ENCODE data around the gene NINJ2. TPM values are rescaled to one million over a fixed set of nuclear protein-coding genes. Genes with fewer than 3 reads are reported as not detected.
A peak's percentile ranks its signal among the peaks of the same experiment; 100 is the strongest.
"Not testable (repeated sequence)": the region's sequence is repeated elsewhere in the genome, so short reads cannot be mapped to it uniquely, and the experiment has no call there.

The NINJ2 gene
- total RNA-seq, 2 donors from 2014 or later = 3.3 to 5.5 TPM

DNA sequence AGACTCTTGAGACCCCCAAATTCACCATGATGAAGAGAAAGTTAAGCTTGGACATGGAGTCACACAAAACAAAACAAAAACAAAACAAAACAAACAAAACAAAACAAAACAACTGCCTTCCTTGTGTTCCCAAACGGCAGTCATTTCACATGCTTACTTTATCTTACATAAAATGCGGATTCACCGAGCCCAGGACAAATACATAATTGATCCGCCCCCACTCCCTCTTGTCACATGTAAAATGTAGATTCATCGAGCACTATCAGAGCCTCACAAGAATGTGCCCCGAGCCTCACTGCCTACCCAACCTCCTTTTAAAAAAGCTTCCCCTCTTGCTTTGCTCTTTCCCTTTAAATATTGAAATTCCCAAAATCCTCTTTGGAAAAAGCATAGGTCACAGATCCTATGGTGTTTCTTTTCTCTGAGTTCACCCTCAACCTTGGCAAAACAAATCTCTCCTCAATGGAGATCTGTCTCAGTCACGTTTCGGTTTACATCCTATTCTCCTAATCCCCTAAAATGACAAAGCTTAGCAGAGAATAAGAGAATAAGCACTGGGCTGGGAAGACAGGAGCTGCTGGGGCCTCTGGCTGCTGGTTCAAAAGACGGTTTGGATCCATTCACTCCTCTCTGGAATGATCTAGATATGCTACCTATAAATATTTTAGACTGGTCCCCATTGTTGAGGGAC lies 83.7 kb downstream of the NINJ2 start:
- intact Hi-C loops (cut with DNase I, micrococcal nuclease) = loop anchor here (5.0 to 10.0 kb wide), 5 partner anchors 65 to 235 kb away; partner anchors contain the start of gene WNK1 (in 1 of the 2)
- ATAC-seq (no peak), DNase-seq (no peak)

- ATAC-seq (no peak), DNase-seq (no peak)
- intact Hi-C loops (cut with DNase I, micrococcal nuclease) = loop anchor here (5.0 to 10.0 kb wide), 4 partner anchors 66 to 236 kb away; partner anchors contain the start of gene WNK1 (in 1 of the 2)
These were observed 84.4 kb downstream of the NINJ2 start for GRCh38 chr12:578748-579419.

GRCh38 chr12:577994-578747 lies 85.1 kb downstream of the NINJ2 start:
- DNase-seq = not testable (repeated sequence)
- intact Hi-C loops (cut with DNase I, micrococcal nuclease) = loop anchor here (5.0 to 10.0 kb wide), 4 partner anchors 67 to 237 kb away; partner anchors contain the start of gene WNK1 (in 1 of the 2)

GRCh38 chr12:576615-577110 lies 86.6 kb downstream of the NINJ2 start:
- intact Hi-C loops (cut with DNase I, micrococcal nuclease) = loop anchor here (5.0 to 10.0 kb wide), 4 partner anchors 68 to 238 kb away; partner anchors contain the start of gene WNK1 (in 1 of the 2)
- ATAC-seq (no peak), DNase-seq (no peak)

More at GRCh38 chr12:577994-578747, 85.1 kb downstream of the NINJ2 start:
- ATAC-seq = not testable (repeated sequence)

DNA sequence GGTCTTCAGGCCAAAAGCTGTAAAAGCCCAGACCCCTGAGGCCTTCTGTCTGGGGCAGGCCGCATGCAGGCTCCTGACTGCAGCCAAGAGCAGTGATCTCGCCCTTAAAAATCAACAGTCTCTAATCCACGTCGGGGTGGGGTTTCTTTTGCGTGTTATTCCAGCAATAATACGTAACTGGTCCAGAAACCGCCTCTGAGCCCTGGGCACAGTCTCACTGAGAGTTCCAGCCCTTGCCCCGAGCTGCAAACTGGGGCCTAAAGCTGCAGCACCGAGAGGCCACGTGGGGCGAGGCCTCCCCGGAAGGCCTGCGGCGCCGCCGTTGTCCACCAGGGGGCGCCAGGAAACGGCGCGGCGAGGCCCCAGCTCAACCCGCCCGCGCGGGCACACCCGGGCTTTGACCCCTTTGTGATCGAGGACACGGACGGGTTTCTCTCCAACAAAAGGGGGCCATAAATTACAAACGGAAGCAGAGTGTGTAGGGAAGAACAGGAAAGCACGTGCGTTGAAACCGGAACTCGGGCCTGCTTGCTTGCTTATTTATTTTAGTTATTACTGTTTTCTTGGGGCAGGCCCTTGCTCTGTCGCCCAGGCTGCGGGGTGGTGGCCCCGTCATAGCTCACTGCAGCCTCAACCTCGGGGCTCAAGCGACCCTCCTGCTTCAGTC lies 87.2 kb downstream of the NINJ2 start:
- intact Hi-C loops (cut with DNase I, micrococcal nuclease) = loop anchor here (5.0 to 10.0 kb wide), 4 partner anchors 69 to 239 kb away; partner anchors contain the start of gene WNK1 (in 1 of the 2)
- peak; percentile 80 for ATAC-seq
- peak; percentile 70 to 82 for DNase-seq

GRCh38 chr12:575129-575502 lies 88.1 kb downstream of the NINJ2 start:
- no peak for DNase-seq
- ATAC-seq = no peak
- intact Hi-C loops (cut with DNase I, micrococcal nuclease) = loop anchor here (5.0 to 10.0 kb wide), 4 partner anchors 70 to 240 kb away; partner anchors contain the start of gene WNK1 (in 1 of the 2)

DNA sequence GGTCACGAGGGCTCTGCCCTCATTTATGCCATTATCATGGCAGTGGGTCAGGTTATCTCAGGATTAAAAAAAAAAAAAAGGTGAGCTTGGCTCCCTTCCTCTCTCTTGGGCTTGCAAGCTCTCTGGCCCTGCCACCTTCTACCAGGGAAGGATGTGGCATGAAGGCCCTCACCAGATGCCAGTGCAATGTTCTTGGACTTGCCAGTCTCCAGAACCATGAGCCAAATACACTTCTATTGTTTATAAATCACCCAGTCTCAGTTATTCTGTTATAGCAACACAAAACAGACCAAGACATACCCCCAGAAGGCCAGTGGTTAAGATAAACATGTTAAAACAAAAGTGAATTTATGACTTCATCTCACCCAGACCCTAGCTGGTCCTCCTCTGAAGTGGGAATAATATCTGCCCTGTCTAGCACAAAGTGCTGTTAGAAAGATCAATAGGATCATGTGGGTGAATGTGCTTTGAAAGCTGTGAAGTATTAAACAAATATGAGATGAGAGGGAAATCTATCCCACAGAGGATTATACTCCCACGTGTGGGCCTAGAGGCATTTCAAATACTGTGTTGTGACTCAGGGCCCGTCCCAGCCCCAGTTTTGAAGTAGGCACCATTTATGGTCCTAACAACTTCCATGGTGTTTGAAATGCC lies 88.6 kb downstream of the NINJ2 start:
- ATAC-seq (no peak), DNase-seq (no peak)
- intact Hi-C loops (cut with DNase I, micrococcal nuclease) = loop anchor here (5.0 to 10.0 kb wide), 4 partner anchors 70 to 240 kb away; partner anchors contain the start of gene WNK1 (in 1 of the 2)

DNA sequence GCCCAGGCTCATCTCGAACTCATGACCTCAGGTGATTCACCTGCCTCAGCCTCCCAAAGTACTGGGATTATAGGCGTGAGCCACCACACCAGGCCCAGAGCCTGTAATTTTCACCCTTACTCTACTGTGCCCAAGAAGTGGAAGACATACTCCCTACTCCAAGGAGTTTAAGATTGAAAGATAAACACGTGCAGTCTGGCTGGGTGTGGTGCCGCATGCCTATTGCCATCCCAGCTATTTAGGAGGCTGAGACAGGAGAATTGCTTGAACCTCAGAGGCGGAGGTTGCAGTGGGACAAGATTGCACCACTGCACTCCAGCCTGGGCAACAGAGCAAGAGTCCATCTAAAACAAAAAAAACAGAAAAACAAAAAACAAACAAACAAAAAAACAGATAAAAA lies 90.0 kb downstream of the NINJ2 start:
- ATAC-seq = no peak
- no peak for DNase-seq

DNA sequence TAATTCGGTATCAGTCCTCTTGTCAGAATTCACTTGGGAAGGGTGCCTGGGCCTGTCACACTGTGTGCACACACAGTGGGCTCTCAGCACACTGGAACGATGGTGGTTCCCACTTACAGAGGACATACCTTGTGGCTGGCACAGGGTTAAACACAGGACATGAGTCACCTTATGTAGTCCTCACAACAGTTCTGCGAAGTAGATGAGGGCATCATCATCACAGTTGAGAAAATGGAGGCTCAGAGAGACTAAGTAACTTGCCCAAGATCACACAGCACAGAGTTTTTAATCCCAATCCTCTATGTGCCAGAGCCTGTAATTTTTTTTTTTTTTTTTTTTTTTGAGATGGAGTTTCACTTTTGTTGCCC lies 90.7 kb downstream of the NINJ2 start:
- intact Hi-C loops (cut with DNase I, micrococcal nuclease) = loop anchor here (10.0 kb wide), 3 partner anchors 72 to 242 kb away; partner anchors contain the start of gene WNK1 (in 1 of the 2)
- ATAC-seq (no peak), DNase-seq (no peak)

More for the DNA sequence above, 90.0 kb downstream of the NINJ2 start:
- intact Hi-C loops (cut with DNase I, micrococcal nuclease) = loop anchor here (10.0 kb wide), 3 partner anchors 72 to 242 kb away; partner anchors contain the start of gene WNK1 (in 1 of the 2)

GRCh38 chr12:571795-572531 lies 91.3 kb downstream of the NINJ2 start:
- intact Hi-C loops (cut with DNase I, micrococcal nuclease) = loop anchor here (10.0 kb wide), 3 partner anchors 73 to 243 kb away; partner anchors contain the start of gene WNK1 (in 1 of the 2)
- ATAC-seq (no peak), DNase-seq (no peak)

DNA sequence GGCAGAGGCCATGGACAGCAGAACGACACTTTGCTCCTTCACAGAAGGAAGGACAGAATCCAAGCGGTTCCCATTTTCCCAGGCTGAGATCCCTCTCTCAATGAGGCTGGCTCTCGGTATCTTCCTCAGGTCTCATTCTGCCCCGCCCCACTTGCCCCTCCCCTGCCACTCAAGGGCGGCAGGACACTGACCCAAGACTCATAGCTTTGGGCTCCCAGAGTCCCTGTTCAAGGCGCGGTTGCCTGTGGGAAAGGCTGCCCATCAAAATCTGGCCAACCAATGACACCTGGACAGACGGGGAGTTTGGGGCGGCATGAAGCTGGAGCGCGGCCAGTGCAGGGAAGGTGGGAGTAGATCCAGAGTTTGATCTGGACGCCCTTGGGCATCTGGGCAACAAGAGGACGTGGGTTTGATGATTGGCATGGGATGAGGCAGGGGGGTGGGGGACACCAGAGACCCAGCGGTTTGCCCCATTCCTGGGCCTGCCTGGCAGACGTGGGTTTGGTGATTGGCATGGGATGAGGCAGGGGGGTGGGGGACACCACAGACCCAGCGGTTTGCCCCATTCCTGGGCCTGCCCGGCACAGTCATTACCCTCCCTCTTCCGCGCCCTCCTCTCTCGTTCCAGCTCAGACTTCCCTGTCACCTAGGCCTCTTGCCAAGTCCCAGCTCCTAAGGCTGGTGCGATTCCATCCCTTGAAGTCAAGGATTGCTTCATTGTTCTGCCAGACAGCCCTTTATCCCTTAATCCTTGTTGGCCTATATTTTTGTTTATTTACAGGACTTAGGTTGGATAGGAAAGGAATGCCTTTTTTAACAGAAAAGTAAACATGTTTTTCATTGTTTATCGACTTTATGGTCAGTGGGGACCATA lies 92.1 kb downstream of the NINJ2 start:
- ATAC-seq (peak; percentile 52), DNase-seq (peak; percentile 79 to 85)
- intact Hi-C loops (cut with DNase I, micrococcal nuclease) = loop anchor here (10.0 kb wide), 3 partner anchors 74 to 244 kb away; partner anchors contain the start of gene WNK1 (in 1 of the 2)

DNA sequence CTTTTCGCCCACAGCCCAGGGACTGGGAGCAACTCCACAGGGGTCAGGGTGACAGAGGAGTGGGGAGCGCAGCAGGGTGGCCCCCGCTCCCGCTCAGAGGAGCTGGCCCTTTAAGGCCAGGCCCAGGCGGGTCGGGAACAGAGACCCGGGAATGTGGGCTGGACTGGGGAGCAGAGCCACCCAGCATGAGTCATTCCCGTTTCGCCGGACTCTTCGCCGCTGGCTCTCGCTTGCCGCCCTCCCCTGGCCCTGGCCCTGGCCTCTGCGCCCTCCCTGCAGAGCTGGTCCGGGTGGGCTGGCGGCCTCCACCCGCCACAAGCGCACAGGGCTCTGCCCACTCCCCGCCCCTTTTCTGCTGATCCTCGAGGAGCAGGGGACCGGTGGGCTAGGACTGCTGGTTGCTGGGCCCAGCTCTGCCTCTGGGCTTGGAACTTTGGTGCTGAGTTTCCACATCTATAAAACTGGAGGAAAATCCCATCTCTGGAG lies 92.8 kb downstream of the NINJ2 start:
- intact Hi-C loops (cut with DNase I, micrococcal nuclease) = loop anchor here (10.0 kb wide), 3 partner anchors 74 to 244 kb away; partner anchors contain the start of gene WNK1 (in 1 of the 2)
- peak; percentile 74 to 84 for DNase-seq
- peak; percentile 70 for ATAC-seq

DNA sequence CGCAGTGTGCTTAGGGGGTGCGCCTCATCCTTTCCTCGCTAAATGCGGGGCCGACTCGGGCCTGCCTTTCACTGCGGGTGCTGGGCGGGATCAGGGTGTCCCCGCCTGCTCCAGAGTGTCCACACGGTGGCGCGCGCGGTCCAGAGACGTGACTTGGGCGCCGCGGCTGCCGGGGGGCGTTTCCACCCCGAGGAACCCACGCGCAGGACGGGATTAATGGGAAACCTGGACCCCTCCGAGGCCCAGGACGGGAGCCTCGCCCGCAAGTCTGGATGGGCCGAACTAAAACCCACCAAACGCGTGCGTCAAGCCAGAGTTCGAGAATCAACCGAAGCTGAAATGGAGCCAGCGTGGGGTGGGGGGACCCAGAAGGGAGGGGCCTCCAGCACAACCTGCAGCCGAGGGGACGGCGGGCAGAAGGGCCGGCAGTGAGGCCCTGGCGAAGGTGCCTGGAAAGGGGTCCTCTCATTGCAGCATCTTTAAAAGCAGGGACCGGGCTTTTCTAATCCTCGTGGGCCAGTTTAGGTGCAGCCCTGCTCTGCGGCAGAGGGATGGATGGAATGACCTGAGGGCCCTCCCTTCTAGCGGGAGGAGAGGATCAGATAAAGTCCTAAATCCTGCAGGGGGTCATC lies 93.3 kb downstream of the NINJ2 start:
- DNase-seq = peak; percentile 82 to 94
- peak; percentile 64 for ATAC-seq
- intact Hi-C loops (cut with DNase I, micrococcal nuclease) = loop anchor here (5.0 to 10.0 kb wide), 4 partner anchors 75 to 542 kb away; partner anchors contain the start of gene WNK1 (in 1 of the 2)

- ATAC-seq (no peak), DNase-seq (no peak)
- intact Hi-C loops (cut with DNase I, micrococcal nuclease) = loop anchor here in 1 of 2 donors (5.0 kb wide), 1 partner anchor 543 kb away; no protein-coding TSS in a partner anchor
These were observed 94.1 kb downstream of the NINJ2 start for GRCh38 chr12:569091-569676.
